Breast epithelium (tissue), 4 donors: ENCODE results near the gene LRRC32. TPM values are rescaled to one million over a fixed set of nuclear protein-coding genes. Genes with fewer than 3 reads are reported as not detected.
A peak's percentile ranks its signal among the peaks of the same experiment; 100 is the strongest.

ENCODE experiments used
- DNase-seq, 2 donors: peaks; one replicate each; pipeline ENCODE4 v3.0.0-alpha.2; 2019; ENCODE audit warnings: low spot score in 2 of 2
- H3K27ac ChIP-seq, 2 donors: fragments of 200-600 bp; sonication (generic) in 1 of 2; one replicate each; pipeline ENCODE4 v1.5.1; 2016 to 2019; ENCODE audit warnings: mild to moderate bottlenecking in 1 of 2
- H3K27me3 ChIP-seq, 2 donors: fragments of 200-600 bp; sonication (generic) in 1 of 2; one replicate each; pipeline versions ENCODE4 v1.5.1 to v1.6.0; 2017 to 2019; ENCODE audit warnings: control low read depth in 1 of 2, mild to moderate bottlenecking in 1 of 2
- H3K36me3 ChIP-seq: fragments of 200-600 bp; one replicate; pipeline ENCODE4 v1.5.1; 2019
- H3K4me1 ChIP-seq, 2 donors: fragments of 200-600 bp; sonication (generic); one replicate each; pipeline ENCODE4 v1.5.1; 2016 to 2019; ENCODE audit warnings: control low read depth in 1 of 2
- H3K4me3 ChIP-seq, 3 donors: fragments of 200-600 bp; sonication (generic); 1 replicate in 2 of 3; 2 replicates in 1 of 3; pipeline ENCODE4 v1.5.1; 2016 to 2019; ENCODE audit warnings: mild to moderate bottlenecking in 3 of 3, moderate library complexity in 2 of 3
- H3K9me3 ChIP-seq, 2 donors: fragments of 200-600 bp; sonication (generic) in 1 of 2; one replicate each; pipeline ENCODE4 v1.5.1; 2016 to 2019; ENCODE audit warnings: control low read depth in 1 of 2
- POLR2A ChIP-seq: fragments of 450-650 bp; IDR thresholded peaks from one replicate; pipeline ENCODE4 v1.6.1; 2016; ENCODE audit warnings: antibody characterized with exemption, mild to moderate bottlenecking, moderate library complexity
- POLR2AphosphoS5 ChIP-seq, 3 donors: sonication (generic); formaldehyde crosslinking; IDR thresholded peaks; one replicate each; pipeline ENCODE4 v1.6.1; 2017; ENCODE audit warnings: antibody characterized with exemption in 3 of 3
- intact Hi-C: fragments of 100-400 bp; cut with DNase I; formaldehyde crosslinking; loops from one replicate; pipeline ENCODE4 v1.15.1; 2023; ENCODE audit warnings: low total_unique reads
- total RNA-seq, 3 donors: library from RNA; depleted of rRNA; stranded (reverse); fragments of >200 nt; gene quantifications; one replicate each; pipeline ENCODE4 v1.1.0, GENCODE V29; 2016
- TF ChIP-seq, protein P1 (sequence below), 3 donors: fragments of 450-650 bp; IDR thresholded peaks; one replicate each; pipeline ENCODE4 v1.5.1; 2016 to 2017; ENCODE audit warnings: antibody characterized with exemption in 3 of 3, mild to moderate bottlenecking in 3 of 3, moderate library complexity in 3 of 3

Gene LRRC32
- total RNA-seq, 3 donors from 2014 or later, result 7.5 to 56.0 (median 42.6) TPM

DNA sequence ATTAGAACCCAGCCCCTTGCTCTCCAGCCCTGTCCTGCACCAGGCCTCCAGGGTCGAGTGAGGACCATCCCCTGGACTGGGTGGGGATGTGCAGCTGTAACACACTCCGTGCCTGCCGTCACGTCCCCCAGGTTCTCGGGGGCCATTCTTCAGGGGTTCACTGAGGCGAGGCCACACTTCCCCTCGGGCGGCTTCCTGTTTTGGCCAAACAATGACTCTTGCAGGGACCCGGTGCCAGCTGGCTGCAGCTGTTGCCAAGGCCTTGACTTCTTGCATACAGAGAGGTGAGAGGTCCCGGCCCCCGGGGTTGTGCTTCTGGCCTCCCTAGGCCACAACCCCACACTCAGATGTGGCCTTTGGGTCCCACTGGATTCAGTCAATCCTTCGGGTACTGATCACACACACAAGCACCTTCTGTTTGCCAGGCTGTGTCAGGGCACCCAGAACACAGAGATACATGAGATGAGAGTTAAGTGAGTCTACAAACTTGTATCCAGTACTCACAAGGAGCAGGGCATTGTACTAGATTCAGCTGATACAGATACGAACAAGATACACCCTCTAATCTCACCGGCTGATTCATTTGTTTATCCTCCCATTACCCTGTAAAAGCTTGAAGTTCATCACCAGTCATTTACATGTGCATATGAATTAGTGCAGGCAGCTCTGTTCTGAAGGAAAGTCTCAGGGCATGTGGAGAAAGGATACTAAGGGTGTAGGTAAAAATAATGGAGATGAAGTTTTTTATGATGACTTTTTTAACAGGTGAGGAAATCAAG is 32.9 kb downstream of the LRRC32 start:
- TF ChIP-seq POLR2A (no peak), POLR2AphosphoS5 (IDR thresholded peaks at IDR 0.05) (no peak)
- TF ChIP-seq, protein P1, sequence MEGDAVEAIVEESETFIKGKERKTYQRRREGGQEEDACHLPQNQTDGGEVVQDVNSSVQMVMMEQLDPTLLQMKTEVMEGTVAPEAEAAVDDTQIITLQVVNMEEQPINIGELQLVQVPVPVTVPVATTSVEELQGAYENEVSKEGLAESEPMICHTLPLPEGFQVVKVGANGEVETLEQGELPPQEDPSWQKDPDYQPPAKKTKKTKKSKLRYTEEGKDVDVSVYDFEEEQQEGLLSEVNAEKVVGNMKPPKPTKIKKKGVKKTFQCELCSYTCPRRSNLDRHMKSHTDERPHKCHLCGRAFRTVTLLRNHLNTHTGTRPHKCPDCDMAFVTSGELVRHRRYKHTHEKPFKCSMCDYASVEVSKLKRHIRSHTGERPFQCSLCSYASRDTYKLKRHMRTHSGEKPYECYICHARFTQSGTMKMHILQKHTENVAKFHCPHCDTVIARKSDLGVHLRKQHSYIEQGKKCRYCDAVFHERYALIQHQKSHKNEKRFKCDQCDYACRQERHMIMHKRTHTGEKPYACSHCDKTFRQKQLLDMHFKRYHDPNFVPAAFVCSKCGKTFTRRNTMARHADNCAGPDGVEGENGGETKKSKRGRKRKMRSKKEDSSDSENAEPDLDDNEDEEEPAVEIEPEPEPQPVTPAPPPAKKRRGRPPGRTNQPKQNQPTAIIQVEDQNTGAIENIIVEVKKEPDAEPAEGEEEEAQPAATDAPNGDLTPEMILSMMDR (IDR thresholded peaks at IDR 0.05), result no peak
- H3K27ac ChIP-seq, result peak overlapping the region in 1 of 2 donors; percentile 69
- no peaks in the 10 kb centered on the region for H3K4me1 ChIP-seq
- H3K36me3 ChIP-seq, result no peaks in the 10 kb centered on the region
- H3K27me3 ChIP-seq, result no peaks in the 10 kb centered on the region
- DNase-seq, result no peak
- no peaks in the 10 kb centered on the region for H3K9me3 ChIP-seq
- intact Hi-C loops, result no loop called here
- no peak overlapping the region for H3K4me3 ChIP-seq

DNA sequence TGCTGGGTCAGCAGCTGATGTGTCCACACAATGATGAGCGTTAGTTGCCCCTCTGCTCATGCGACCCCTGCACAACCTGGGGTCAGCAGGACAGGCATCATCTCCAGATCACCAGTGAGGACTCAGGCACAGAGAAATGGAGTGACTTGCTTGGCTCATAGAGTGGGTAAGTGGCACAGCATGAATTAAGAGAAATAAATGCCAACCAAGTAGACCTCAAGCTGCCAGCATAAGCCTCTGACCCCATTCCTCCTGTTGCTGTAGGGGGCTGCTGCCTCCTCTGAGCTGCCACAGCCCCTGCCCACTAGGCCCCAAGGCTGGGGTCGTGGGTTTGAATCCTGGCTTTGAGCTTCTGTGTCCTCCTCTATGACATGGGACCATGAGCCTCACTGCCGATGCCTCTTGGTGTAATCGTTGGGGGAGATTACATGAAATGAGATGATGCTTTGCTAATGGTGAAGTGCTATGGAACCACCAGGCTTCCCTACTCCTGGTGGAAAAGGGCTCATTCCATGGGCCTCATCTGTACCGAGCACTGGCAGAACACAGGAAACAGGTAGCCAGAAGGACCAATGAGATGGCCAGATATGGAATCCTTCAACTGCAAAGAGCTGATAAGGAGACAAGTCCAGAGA is 33.6 kb downstream of the LRRC32 start:
- H3K27me3 ChIP-seq, result no peaks in the 10 kb centered on the region
- intact Hi-C loops, result no loop called here
- DNase-seq, result no peak
- no peaks in the 10 kb centered on the region for H3K36me3 ChIP-seq
- no peaks in the 10 kb centered on the region for H3K4me1 ChIP-seq
- H3K27ac ChIP-seq, result peak overlapping the region in 1 of 2 donors; percentile 69
- TF ChIP-seq POLR2AphosphoS5 (IDR thresholded peaks at IDR 0.05) (no peak), POLR2A (no peak)
- TF ChIP-seq, protein P1 (IDR thresholded peaks at IDR 0.05), result no peak
- H3K4me3 ChIP-seq, result no peak overlapping the region
- no peaks in the 10 kb centered on the region for H3K9me3 ChIP-seq

DNA sequence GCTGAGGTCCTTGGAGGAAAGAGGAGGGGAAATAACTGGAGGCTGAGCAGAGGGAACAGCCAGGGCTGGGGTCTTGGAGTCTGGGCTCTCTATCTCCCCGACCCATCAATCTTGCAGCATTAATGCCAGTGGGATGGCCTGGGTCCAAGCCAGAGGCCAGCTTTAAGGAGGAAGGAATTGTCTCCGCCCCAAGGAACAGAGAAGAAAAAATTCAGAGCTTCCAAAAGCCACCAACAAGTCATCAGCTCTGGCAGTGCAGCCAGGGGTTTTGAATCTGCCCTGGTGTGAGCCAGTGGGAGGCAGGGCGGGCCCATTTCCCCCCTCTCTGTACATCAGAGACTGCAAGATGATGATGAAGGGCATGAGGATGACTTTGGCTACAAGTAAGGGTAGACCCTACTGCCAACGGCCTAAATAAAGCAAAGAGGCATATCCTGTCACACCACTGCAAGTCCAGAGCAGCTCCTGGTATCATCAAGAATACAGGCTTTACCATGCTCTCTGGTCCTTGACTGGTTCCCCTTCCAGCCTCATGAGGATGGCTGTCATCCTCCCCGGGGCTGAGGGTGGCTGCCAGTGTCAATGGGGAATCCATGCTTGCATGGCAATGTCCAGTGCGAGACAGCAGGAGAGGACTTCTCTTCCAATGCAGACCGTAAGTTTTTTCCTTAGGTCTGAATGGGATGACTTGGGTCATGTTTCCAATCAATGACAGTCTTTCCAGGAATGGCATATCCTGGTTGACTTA is 34.4 kb downstream of the LRRC32 start:
- TF ChIP-seq POLR2A (no peak), POLR2AphosphoS5 (IDR thresholded peaks at IDR 0.05) (no peak)
- TF ChIP-seq, protein P1 (IDR thresholded peaks at IDR 0.05), result no peak
- no peak overlapping the region for H3K4me3 ChIP-seq
- peak overlapping the region in 1 of 2 donors; percentile 69 for H3K27ac ChIP-seq
- H3K36me3 ChIP-seq, result no peaks in the 10 kb centered on the region
- intact Hi-C loops, result no loop called here
- no peaks in the 10 kb centered on the region for H3K4me1 ChIP-seq
- H3K9me3 ChIP-seq, result no peaks in the 10 kb centered on the region
- H3K27me3 ChIP-seq, result no peaks in the 10 kb centered on the region
- no peak for DNase-seq

DNA sequence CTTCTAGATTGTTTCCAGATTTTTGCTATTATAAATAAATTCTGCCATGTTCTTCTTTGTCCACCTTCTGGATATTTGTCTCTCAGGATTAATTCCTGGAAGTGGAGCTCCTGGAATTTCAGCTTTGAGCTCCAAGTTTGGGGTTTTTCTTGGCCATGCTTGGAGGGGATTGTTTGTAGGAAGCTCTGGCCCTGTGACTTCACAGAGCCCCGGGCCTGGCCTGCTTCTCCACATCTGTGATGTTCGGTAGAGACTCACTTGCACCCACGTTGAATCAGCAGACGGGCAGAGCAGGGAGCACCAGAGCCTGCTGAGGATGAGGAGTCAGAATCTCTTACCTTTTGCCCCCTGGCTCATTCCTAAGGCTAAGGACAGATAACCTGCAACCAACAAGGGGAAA is 35.7 kb downstream of the LRRC32 start:
- Histone ChIP-seq H3K27ac (no peak overlapping the region), H3K9me3 (no peaks in the 10 kb centered on the region), H3K4me1 (no peaks in the 10 kb centered on the region), H3K36me3 (no peaks in the 10 kb centered on the region), H3K4me3 (no peak overlapping the region), H3K27me3 (no peaks in the 10 kb centered on the region)
- intact Hi-C loops, result no loop called here
- no peak for DNase-seq
- TF ChIP-seq, protein P1 (IDR thresholded peaks at IDR 0.05), result no peak
- TF ChIP-seq POLR2AphosphoS5 (IDR thresholded peaks at IDR 0.05) (no peak), POLR2A (no peak)
